Measurements from ENCODE around the gene LMAN2. TPM values are rescaled to one million over a fixed set of nuclear protein-coding genes. Genes with fewer than 3 reads are reported as not detected.

Gene LMAN2
- total RNA-seq, 4 donors from 2014 or later = 119 to 191 (median 160) TPM

- H3K9me3 ChIP-seq = no peaks in the 10 kb centered on the region
- H3K4me3 ChIP-seq = no peak overlapping the region
- no peak for DNase-seq (ENCODE audit: low spot score in 2 of 2)
- WGBS = 89% methylated on average over 21 of the region's 21 CpGs
- no peaks in the 10 kb centered on the region for H3K27me3 ChIP-seq
- H3K36me3 ChIP-seq = peaks cover 99% of the 10 kb centered on the region
- no peak overlapping the region for H3K27ac ChIP-seq
- H3K4me1 ChIP-seq = no peaks in the 10 kb centered on the region
- TF ChIP-seq, protein P1, sequence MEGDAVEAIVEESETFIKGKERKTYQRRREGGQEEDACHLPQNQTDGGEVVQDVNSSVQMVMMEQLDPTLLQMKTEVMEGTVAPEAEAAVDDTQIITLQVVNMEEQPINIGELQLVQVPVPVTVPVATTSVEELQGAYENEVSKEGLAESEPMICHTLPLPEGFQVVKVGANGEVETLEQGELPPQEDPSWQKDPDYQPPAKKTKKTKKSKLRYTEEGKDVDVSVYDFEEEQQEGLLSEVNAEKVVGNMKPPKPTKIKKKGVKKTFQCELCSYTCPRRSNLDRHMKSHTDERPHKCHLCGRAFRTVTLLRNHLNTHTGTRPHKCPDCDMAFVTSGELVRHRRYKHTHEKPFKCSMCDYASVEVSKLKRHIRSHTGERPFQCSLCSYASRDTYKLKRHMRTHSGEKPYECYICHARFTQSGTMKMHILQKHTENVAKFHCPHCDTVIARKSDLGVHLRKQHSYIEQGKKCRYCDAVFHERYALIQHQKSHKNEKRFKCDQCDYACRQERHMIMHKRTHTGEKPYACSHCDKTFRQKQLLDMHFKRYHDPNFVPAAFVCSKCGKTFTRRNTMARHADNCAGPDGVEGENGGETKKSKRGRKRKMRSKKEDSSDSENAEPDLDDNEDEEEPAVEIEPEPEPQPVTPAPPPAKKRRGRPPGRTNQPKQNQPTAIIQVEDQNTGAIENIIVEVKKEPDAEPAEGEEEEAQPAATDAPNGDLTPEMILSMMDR (IDR thresholded peaks at IDR 0.05) = no peak
- TF ChIP-seq EP300 (IDR thresholded peaks at IDR 0.05) (no peak), POLR2A (IDR thresholded peaks at IDR 0.05) (no peak), POLR2AphosphoS5 (IDR thresholded peaks at IDR 0.05) (no peak)
Measured at GRCh38 chr5:177334781-177335700, 16.4 kb downstream of the LMAN2 start.

GRCh38 chr5:177334155-177334551, 17.3 kb downstream of the LMAN2 start:
- DNase-seq (ENCODE audit: low spot score in 2 of 2) = no peak
- 74% methylated on average over 3 of the region's 15 CpGs for WGBS

DNA sequence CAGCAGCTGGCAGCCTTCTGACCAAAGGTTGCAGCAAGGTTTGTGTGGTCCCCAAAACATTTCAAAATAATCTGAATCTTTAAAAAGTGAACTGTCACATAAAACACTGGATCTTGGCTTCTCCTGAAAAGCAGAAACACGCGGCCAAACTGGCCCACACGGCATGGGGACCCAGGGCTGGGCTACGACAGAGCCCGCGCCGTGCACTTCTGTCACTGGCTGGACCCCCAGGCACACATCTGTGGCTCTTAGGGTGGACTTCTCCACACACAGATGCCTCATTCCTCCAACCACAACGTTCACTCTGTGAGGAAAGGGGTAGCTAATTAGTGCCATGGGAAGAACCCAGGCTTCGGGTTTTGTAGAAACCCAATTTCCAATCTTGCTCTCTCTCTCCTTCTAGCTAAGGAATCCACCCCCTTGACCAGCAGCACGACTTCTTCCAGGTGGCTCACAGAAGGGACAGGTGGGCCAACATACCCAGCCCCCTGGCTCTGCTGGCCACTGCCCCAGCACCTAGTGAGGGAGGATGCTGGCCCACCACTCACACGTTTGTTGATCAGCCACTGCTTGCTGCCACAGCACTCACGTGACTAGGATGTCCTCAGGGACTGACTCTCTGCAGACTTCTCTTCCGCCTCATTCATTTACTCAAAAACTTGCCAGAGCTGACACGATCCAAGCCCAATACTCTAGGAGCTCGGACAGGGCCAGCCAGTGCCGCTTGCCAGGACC, 17.9 kb downstream of the LMAN2 start:
- WGBS = 92% methylated on average over 11 of the region's 16 CpGs
- peaks cover 92% of the 10 kb centered on the region for H3K36me3 ChIP-seq
- no peaks in the 10 kb centered on the region for H3K9me3 ChIP-seq
- DNase-seq (ENCODE audit: low spot score in 2 of 2) = no peak
- H3K27ac ChIP-seq = no peak overlapping the region
- H3K27me3 ChIP-seq = no peaks in the 10 kb centered on the region
- no peaks in the 10 kb centered on the region for H3K4me1 ChIP-seq
- H3K4me3 ChIP-seq = no peak overlapping the region
- TF ChIP-seq EP300 (IDR thresholded peaks at IDR 0.05) (no peak), POLR2A (IDR thresholded peaks at IDR 0.05) (no peak), POLR2AphosphoS5 (IDR thresholded peaks at IDR 0.05) (no peak)
- TF ChIP-seq, protein P1 (IDR thresholded peaks at IDR 0.05) = no peak

More at GRCh38 chr5:177334155-177334551, 17.3 kb downstream of the LMAN2 start:
- Histone ChIP-seq H3K4me3 (no peak overlapping the region), H3K27me3 (no peaks in the 10 kb centered on the region), H3K9me3 (no peaks in the 10 kb centered on the region), H3K27ac (no peak overlapping the region), H3K36me3 (peaks cover 98% of the 10 kb centered on the region), H3K4me1 (no peaks in the 10 kb centered on the region)
- TF ChIP-seq EP300 (IDR thresholded peaks at IDR 0.05) = no peak

GRCh38 chr5:177332896-177333260, 18.6 kb downstream of the LMAN2 start:
- peaks cover 4% of the 10 kb centered on the region for H3K4me1 ChIP-seq
- 89% methylated on average over 12 of the region's 13 CpGs for whole genome bisulfite sequencing

GRCh38 chr5:177332031-177332895, 19.2 kb downstream of the LMAN2 start:
- peaks cover 82% of the 10 kb centered on the region for H3K36me3 ChIP-seq
- H3K9me3 ChIP-seq = no peaks in the 10 kb centered on the region
- peaks cover 4% of the 10 kb centered on the region for H3K4me1 ChIP-seq
- no peak overlapping the region for H3K27ac ChIP-seq
- WGBS = 90% methylated on average over 30 of the region's 35 CpGs
- no peak for TF ChIP-seq POLR2AphosphoS5 (IDR thresholded peaks at IDR 0.05)
- TF ChIP-seq EP300 (IDR thresholded peaks at IDR 0.05) = no peak
- TF ChIP-seq, protein P1 (IDR thresholded peaks at IDR 0.05) = no peak
- no peak for TF ChIP-seq POLR2A (IDR thresholded peaks at IDR 0.05)
- H3K27me3 ChIP-seq = no peaks in the 10 kb centered on the region
- H3K4me3 ChIP-seq = no peak overlapping the region
- no peak for DNase-seq (ENCODE audit: low spot score in 2 of 2)

More at GRCh38 chr5:177332896-177333260, 18.6 kb downstream of the LMAN2 start:
- peaks cover 88% of the 10 kb centered on the region for H3K36me3 ChIP-seq
- H3K27ac ChIP-seq = no peak overlapping the region
- H3K27me3 ChIP-seq = no peaks in the 10 kb centered on the region
- TF ChIP-seq, protein P1 (IDR thresholded peaks at IDR 0.05) = no peak
- no peak for TF ChIP-seq POLR2A (IDR thresholded peaks at IDR 0.05)
- TF ChIP-seq EP300 (IDR thresholded peaks at IDR 0.05) = no peak
- no peak for TF ChIP-seq POLR2AphosphoS5 (IDR thresholded peaks at IDR 0.05)
- no peak overlapping the region for H3K4me3 ChIP-seq
- DNase-seq (ENCODE audit: low spot score in 2 of 2) = no peak
- no peaks in the 10 kb centered on the region for H3K9me3 ChIP-seq

All from suprapubic skin (tissue), 4 donors.